ACC112 (cell line): Measurements from ENCODE around the gene ITGB6.
A peak's percentile ranks its signal among the peaks of the same experiment; 100 is the strongest.
"Not testable (repeated sequence)": the region's sequence is repeated elsewhere in the genome, so short reads cannot be mapped to it uniquely, and the experiment has no call there.

Source experiments
- H2AFZ ChIP-seq: fragments of 200-600 bp; sonication (generic); one replicate; pipeline ENCODE4 v1.6.0; 2017; ENCODE audit warnings: antibody characterized with exemption, low read length; ENCODE audit not compliant: unreplicated experiment
- H3K27ac ChIP-seq: fragments of 200-600 bp; sonication (generic); 2 replicates; pipeline ENCODE4 v1.5.1; 2014; ENCODE audit warnings: low read depth, mild to moderate bottlenecking, antibody characterized with exemption, low read length, moderate library complexity
- H3K27me3 ChIP-seq: fragments of 200-600 bp; sonication (generic); 2 replicates; pipeline ENCODE4 v1.6.1; 2014; ENCODE audit warnings: mild to moderate bottlenecking, antibody characterized with exemption, low read length, moderate library complexity, mixed read lengths; ENCODE audit not compliant: insufficient read depth
- H3K36me3 ChIP-seq: fragments of 200-600 bp; sonication (generic); 2 replicates; pipeline ENCODE4 v1.6.1; 2016; ENCODE audit warnings: mild to moderate bottlenecking, antibody characterized with exemption, low read length, moderate library complexity, mixed read lengths; ENCODE audit not compliant: insufficient read depth
- H3K4me1 ChIP-seq: fragments of 200-600 bp; sonication (generic); one replicate; pipeline ENCODE4 v1.6.1; 2016; ENCODE audit warnings: low read length, mixed read lengths; ENCODE audit not compliant: insufficient read depth, unreplicated experiment, control insufficient read depth
- H3K4me3 ChIP-seq: fragments of 200-600 bp; sonication (generic); 2 replicates; pipeline ENCODE4 v1.5.1; 2014; ENCODE audit warnings: mild to moderate bottlenecking, low read depth, low read length
- H3K79me2 ChIP-seq: fragments of 200-600 bp; sonication (generic); one replicate; pipeline ENCODE4 v1.6.0; 2016; ENCODE audit warnings: low read length; ENCODE audit not compliant: control insufficient read depth, unreplicated experiment, insufficient read depth

The ITGB6 gene

GRCh38 chr2:160205505-160205904 is 5.4 kb upstream of the ITGB6 start:
- H3K27ac ChIP-seq = peak overlapping the region; percentile 94
- peak overlapping the region; percentile 72 for H2AFZ ChIP-seq
- H3K4me3 ChIP-seq = peak overlapping the region; percentile 16; the same call in 1 of the 2 replicates
- peaks cover 61% of the 10 kb centered on the region for H3K4me1 ChIP-seq
- H3K79me2 ChIP-seq = no peaks in the 10 kb centered on the region
- no peaks in the 10 kb centered on the region for H3K36me3 ChIP-seq
- H3K27me3 ChIP-seq = no peaks in the 10 kb centered on the region

DNA sequence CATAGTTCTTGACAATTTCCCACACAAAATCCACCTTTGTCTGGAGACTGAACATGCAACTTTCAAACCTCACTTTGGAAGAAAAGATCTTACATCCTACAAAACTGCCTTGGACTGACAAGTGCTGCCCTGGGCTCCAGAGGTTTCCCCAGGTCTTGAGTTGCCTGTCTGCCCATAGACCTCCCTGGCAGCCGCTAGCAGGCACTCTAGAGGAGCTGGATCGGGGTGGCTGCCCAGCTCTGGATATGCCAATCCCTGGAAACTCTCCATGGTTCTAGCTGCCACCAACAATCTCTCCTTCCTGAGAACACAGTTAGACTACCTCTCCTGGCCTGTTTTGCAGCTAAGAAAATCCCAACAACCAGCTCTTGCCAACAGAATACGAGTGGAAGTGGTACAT is 3.4 kb upstream of the ITGB6 start:
- Histone ChIP-seq H3K27ac (no peak overlapping the region), H3K79me2 (no peaks in the 10 kb centered on the region), H3K4me3 (no peak overlapping the region), H3K36me3 (no peaks in the 10 kb centered on the region), H3K27me3 (no peaks in the 10 kb centered on the region), H3K4me1 (peaks cover 40% of the 10 kb centered on the region), H2AFZ (no peak overlapping the region)

DNA sequence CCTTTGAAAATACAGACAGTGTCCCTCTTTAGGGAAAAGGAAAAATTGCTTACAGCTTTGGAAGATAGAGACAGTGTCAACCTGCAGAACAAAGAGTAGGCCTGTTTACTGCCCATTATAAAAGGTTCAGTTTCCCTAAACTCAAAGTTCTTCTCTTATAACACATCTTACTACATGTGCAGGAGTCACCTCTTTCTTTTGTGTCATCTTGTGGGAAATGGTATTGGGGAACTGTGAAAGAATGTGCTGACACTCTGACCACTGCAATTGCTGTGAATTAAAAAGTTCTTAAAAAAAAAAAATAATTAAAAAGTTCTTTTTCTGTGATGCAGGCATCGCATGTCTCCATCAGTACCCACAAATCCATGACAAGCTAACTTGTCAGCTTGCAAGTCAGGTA is 2.9 kb upstream of the ITGB6 start:
- Histone ChIP-seq H2AFZ (no peak overlapping the region), H3K4me3 (no peak overlapping the region), H3K36me3 (no peaks in the 10 kb centered on the region), H3K27me3 (no peaks in the 10 kb centered on the region), H3K27ac (no peak overlapping the region), H3K4me1 (peaks cover 36% of the 10 kb centered on the region), H3K79me2 (no peaks in the 10 kb centered on the region)

GRCh38 chr2:160201849-160202539 is 1.9 kb upstream of the ITGB6 start:
- Histone ChIP-seq H2AFZ (no peak overlapping the region), H3K4me3 (no peak overlapping the region), H3K4me1 (peaks cover 26% of the 10 kb centered on the region), H3K27me3 (no peaks in the 10 kb centered on the region), H3K27ac (no peak overlapping the region), H3K79me2 (no peaks in the 10 kb centered on the region), H3K36me3 (no peaks in the 10 kb centered on the region)

GRCh38 chr2:160200921-160201320 is 849 bp upstream of the ITGB6 start:
- Histone ChIP-seq H3K27me3 (no peaks in the 10 kb centered on the region), H3K79me2 (no peaks in the 10 kb centered on the region), H3K4me1 (peaks cover 18% of the 10 kb centered on the region), H2AFZ (no peak overlapping the region), H3K4me3 (no peak overlapping the region), H3K36me3 (no peaks in the 10 kb centered on the region), H3K27ac (no peak overlapping the region)

- no peaks in the 10 kb centered on the region for H3K4me1 ChIP-seq
- no peak overlapping the region for H3K4me3 ChIP-seq
- no peaks in the 10 kb centered on the region for H3K27me3 ChIP-seq
- no peaks in the 10 kb centered on the region for H3K36me3 ChIP-seq
- H3K79me2 ChIP-seq = no peaks in the 10 kb centered on the region
- no peak overlapping the region for H2AFZ ChIP-seq
- H3K27ac ChIP-seq = no peak overlapping the region
These were observed 1.0 kb downstream of the ITGB6 start for GRCh38 chr2:160199053-160199452.

- no peaks in the 10 kb centered on the region for H3K79me2 ChIP-seq
- H3K36me3 ChIP-seq = no peaks in the 10 kb centered on the region
- no peak overlapping the region for H2AFZ ChIP-seq
- H3K4me1 ChIP-seq = no peaks in the 10 kb centered on the region
- H3K27me3 ChIP-seq = no peaks in the 10 kb centered on the region
- H3K27ac ChIP-seq = no peak overlapping the region
- no peak overlapping the region for H3K4me3 ChIP-seq
These were observed 2.5 kb downstream of the ITGB6 start for GRCh38 chr2:160197587-160197986.

DNA sequence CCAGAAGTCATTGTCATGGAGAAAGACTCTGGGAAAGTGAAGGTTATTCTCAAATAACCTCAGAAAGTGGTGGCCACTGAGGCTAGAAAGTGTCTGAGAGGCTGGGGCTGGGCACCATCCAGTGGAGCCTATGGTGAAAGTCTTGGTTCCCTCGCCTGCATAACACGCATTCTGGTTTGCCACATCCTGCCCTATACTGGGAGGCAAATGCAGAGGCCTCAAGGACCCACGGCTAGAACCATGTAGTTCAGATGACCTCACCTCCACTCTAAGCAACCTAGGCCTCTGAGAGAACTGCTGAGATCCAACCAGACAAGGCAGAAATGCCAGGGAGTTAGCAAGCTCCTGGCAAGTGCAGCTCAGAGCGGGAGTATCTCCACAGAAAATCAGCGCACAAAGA is 5.1 kb downstream of the ITGB6 start:
- Histone ChIP-seq H3K27ac (no peak overlapping the region), H2AFZ (no peak overlapping the region), H3K4me3 (no peak overlapping the region), H3K79me2 (no peaks in the 10 kb centered on the region), H3K36me3 (no peaks in the 10 kb centered on the region), H3K27me3 (no peaks in the 10 kb centered on the region), H3K4me1 (no peaks in the 10 kb centered on the region)

GRCh38 chr2:160194351-160194750 is 5.7 kb downstream of the ITGB6 start:
- no peak overlapping the region for H2AFZ ChIP-seq
- H3K4me1 ChIP-seq = no peaks in the 10 kb centered on the region
- H3K4me3 ChIP-seq = no peak overlapping the region
- no peaks in the 10 kb centered on the region for H3K27me3 ChIP-seq
- H3K36me3 ChIP-seq = no peaks in the 10 kb centered on the region
- no peaks in the 10 kb centered on the region for H3K79me2 ChIP-seq
- no peak overlapping the region for H3K27ac ChIP-seq

GRCh38 chr2:160181146-160181836 is 18.8 kb downstream of the ITGB6 start:
- peak overlapping the region; percentile 65 for H2AFZ ChIP-seq
- H3K27ac ChIP-seq, H3K4me3 ChIP-seq, H3K4me1 ChIP-seq, H3K79me2 ChIP-seq, H3K36me3 ChIP-seq, H3K27me3 ChIP-seq: not testable (repeated sequence)

DNA sequence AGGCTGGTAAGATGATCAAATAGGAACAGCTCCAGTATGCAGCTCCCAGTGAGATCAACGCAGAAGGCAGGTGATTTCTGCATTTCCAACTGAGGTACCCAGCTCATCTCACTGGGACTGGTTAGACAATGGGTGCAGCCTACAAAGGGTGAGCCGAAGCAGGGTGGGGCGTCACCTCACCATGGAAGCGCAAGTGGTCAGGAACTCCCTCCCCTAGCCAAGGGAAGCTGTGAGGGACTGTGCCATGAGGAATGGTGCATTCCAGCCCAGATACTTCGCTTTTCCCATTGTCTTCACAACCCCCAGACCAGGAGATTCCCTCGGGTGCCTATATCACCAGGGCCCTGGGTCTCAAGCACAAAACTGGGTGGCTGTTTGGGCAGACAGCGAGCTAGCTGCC is 19.4 kb downstream of the ITGB6 start:
- not testable (repeated sequence) for H3K27ac ChIP-seq, H2AFZ ChIP-seq, H3K4me1 ChIP-seq, H3K27me3 ChIP-seq, H3K4me3 ChIP-seq, H3K36me3 ChIP-seq, H3K79me2 ChIP-seq
